MCF 10A (cell line): ENCODE measurements around the gene DUSP9. TPM values are rescaled to one million over a fixed set of nuclear protein-coding genes. Genes with fewer than 3 reads are reported as not detected.

Experiments
- BruUV-seq: library from RNA; stranded (reverse); fragments of 400-500 nt; replicated peaks from 2 replicates; lab custom pipeline; 2021; lab: Mats Ljungman, UMichigan
- CTCF ChIA-PET: fragments of 300-600 bp; sonication (Branson Sonifier 250); formaldehyde crosslinking; extraction: SDS; loops from one replicate; lab custom pipeline; 2021; ENCODE audit warnings: antibody characterized with exemption, inconsistent platforms; lab: Yijun Ruan, JAX
- POLR2A ChIA-PET: fragments of 300-600, 350-650 bp; sonication (Branson Sonifier 250); formaldehyde crosslinking; extraction: SDS; loops from one replicate; lab custom pipeline; 2020; ENCODE audit warnings: antibody characterized with exemption, inconsistent platforms; lab: Yijun Ruan, JAX
- DNase-seq: peaks from one replicate; pipeline ENCODE4 v3.0.0-alpha.2; 2018; ENCODE audit not compliant: unreplicated experiment
- H3K27ac Mint-ChIP-seq: one replicate; pipeline ENCODE4 v1.8.0; 2022; ENCODE audit warnings: mild to moderate bottlenecking, low read depth, mixed read lengths; ENCODE audit not compliant: unreplicated experiment
- H3K27me3 Mint-ChIP-seq: one replicate; pipeline ENCODE4 v1.8.0; 2022; ENCODE audit warnings: mixed read lengths; ENCODE audit not compliant: insufficient read depth, unreplicated experiment
- H3K36me3 Mint-ChIP-seq: one replicate; pipeline ENCODE4 v1.8.0; 2022; ENCODE audit warnings: mild to moderate bottlenecking, moderate library complexity, mixed read lengths; ENCODE audit not compliant: insufficient read depth, unreplicated experiment
- H3K4me1 Mint-ChIP-seq: one replicate; pipeline ENCODE4 v1.8.0; 2022; ENCODE audit warnings: mixed read lengths; ENCODE audit not compliant: insufficient read depth, unreplicated experiment
- H3K4me3 Mint-ChIP-seq: one replicate; pipeline ENCODE4 v1.8.0; 2022; ENCODE audit warnings: mild to moderate bottlenecking, moderate library complexity, mixed read lengths; ENCODE audit not compliant: unreplicated experiment
- H3K9me3 Mint-ChIP-seq: one replicate; pipeline ENCODE4 v1.8.0; 2022; ENCODE audit warnings: mixed read lengths; ENCODE audit not compliant: unreplicated experiment
- intact Hi-C: fragments of 100-400 bp; cut with micrococcal nuclease; formaldehyde crosslinking; loops from 2 replicates; pipeline ENCODE4 v1.14.1; 2022
- total RNA-seq: library from RNA; stranded (reverse); gene quantifications from 2 replicates; pipeline ENCODE4 v1.2.3, GENCODE V29; 2022
- TF ChIP-seq, protein P1 (sequence below): fragments of 200-600 bp; IDR thresholded peaks from one replicate; pipeline ENCODE4 v1.8.0; 2022; ENCODE audit warnings: antibody characterized with exemption, mild to moderate bottlenecking; ENCODE audit not compliant: unreplicated experiment

Gene DUSP9
- total RNA-seq, 1 experiment from 2014 or later, result not detected

DNA sequence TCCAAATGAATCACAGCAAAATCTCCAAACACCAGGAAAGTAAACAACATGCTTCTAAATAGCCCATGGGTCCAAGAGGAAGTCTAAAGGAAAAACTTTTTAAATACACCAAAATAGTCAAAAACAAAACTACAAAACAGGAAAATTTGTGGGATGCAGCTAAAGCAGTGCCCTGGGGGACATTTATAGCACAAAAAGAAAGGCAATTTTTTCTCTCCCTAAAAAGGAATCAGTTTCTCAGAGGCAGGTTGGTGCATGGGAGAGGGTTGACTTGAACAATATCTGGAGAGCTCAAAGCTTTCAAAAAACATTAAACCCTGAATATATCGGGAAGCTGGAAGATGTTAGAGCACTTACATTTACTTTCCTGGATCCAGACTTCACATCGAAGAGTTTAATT is 15.7 kb upstream of the DUSP9 start:
- H3K27ac Mint-ChIP-seq, result no peak overlapping the region
- TF ChIP-seq, protein P1, sequence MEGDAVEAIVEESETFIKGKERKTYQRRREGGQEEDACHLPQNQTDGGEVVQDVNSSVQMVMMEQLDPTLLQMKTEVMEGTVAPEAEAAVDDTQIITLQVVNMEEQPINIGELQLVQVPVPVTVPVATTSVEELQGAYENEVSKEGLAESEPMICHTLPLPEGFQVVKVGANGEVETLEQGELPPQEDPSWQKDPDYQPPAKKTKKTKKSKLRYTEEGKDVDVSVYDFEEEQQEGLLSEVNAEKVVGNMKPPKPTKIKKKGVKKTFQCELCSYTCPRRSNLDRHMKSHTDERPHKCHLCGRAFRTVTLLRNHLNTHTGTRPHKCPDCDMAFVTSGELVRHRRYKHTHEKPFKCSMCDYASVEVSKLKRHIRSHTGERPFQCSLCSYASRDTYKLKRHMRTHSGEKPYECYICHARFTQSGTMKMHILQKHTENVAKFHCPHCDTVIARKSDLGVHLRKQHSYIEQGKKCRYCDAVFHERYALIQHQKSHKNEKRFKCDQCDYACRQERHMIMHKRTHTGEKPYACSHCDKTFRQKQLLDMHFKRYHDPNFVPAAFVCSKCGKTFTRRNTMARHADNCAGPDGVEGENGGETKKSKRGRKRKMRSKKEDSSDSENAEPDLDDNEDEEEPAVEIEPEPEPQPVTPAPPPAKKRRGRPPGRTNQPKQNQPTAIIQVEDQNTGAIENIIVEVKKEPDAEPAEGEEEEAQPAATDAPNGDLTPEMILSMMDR, result no peak
- no peak overlapping the region for H3K4me3 Mint-ChIP-seq
- peaks cover 44% of the 10 kb centered on the region for H3K27me3 Mint-ChIP-seq
- no peak for DNase-seq
- CTCF ChIA-PET, result interaction anchor here (1.0 to 1.4 kb wide), 2 partner anchors 11 to 14 kb away, joined by 4 to 5 read pairs; no protein-coding TSS in a partner anchor
- H3K36me3 Mint-ChIP-seq, result no peaks in the 10 kb centered on the region
- peaks cover 11% of the 10 kb centered on the region for H3K9me3 Mint-ChIP-seq
- POLR2A ChIA-PET, result no interaction called here
- no TSS peak for BruUV-seq
- intact Hi-C loops, result no loop called here
- no peaks in the 10 kb centered on the region for H3K4me1 Mint-ChIP-seq

DNA sequence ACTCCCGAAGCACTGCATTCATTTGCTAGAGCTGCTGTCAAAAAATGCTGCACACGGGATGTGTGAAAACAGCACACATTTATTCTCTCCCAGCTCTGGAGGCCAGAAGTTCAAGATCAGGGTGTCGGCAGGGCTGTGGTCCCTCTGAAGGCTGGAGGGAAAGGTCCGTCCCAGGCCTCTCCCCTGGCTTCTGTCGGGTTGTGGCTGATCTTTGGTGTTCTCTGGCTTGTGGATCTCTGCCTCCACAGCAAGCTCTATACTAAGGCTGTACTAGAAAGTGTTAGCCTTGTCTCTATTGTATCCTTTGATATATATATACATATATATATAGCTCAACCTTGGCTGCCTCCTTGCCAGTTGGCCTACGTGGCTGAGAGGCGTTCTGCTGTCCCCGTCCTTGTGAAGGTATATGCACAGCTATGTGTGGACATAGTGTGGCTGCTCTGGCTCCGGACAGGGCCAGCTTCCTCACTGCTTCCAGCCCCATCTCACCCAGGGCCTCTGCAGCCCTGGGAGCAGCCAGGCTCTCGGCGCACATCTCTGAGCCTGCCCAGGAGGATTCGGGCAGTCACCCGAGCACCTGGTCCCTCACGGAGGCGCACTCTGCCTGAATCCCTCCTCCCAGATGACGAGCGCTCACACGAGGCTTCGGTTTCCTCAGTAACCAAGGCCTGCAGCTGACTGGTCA is 15.0 kb upstream of the DUSP9 start:
- TF ChIP-seq, protein P1, result no peak
- DNase-seq, result no peak
- Mint-ChIP-seq H3K36me3 (no peaks in the 10 kb centered on the region), H3K27me3 (peaks cover 44% of the 10 kb centered on the region), H3K27ac (no peak overlapping the region), H3K9me3 (peaks cover 11% of the 10 kb centered on the region), H3K4me1 (no peaks in the 10 kb centered on the region), H3K4me3 (no peak overlapping the region)
- BruUV-seq, result no TSS peak
- CTCF ChIA-PET, result interaction anchor here (1.0 to 1.4 kb wide), 2 partner anchors 10 to 13 kb away, joined by 4 to 5 read pairs; no protein-coding TSS in a partner anchor
- POLR2A ChIA-PET, result no interaction called here
- intact Hi-C loops, result no loop called here

DNA sequence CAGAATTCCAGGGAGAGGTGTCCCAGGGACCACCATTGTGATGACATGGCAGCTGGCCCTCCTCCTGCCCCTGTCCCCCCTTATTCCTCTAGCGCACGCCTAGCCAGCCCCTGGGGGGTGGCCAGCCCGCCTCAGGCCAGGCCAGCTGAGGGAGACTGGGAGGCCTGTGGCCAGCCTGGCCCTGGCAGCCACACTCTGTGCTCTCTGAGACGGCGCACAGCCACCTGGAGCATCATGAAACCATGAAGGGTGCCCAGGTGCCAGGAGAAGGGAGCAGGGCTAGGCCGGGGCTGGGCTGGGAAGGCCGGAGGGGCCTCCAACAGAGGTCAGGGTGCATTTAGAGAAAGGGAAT is 14.4 kb upstream of the DUSP9 start:
- TF ChIP-seq, protein P1, result no peak
- Mint-ChIP-seq H3K4me1 (no peaks in the 10 kb centered on the region), H3K27me3 (peaks cover 44% of the 10 kb centered on the region), H3K4me3 (no peak overlapping the region), H3K36me3 (no peaks in the 10 kb centered on the region), H3K27ac (no peak overlapping the region), H3K9me3 (peaks cover 11% of the 10 kb centered on the region)
- no peak for DNase-seq
- ChIA-PET CTCF (interaction anchor here (1.0 to 1.4 kb wide), 2 partner anchors 10 to 12 kb away, joined by 4 to 5 read pairs; no protein-coding TSS in a partner anchor), POLR2A (no interaction called here)
- intact Hi-C loops, result no loop called here
- BruUV-seq, result no TSS peak

DNA sequence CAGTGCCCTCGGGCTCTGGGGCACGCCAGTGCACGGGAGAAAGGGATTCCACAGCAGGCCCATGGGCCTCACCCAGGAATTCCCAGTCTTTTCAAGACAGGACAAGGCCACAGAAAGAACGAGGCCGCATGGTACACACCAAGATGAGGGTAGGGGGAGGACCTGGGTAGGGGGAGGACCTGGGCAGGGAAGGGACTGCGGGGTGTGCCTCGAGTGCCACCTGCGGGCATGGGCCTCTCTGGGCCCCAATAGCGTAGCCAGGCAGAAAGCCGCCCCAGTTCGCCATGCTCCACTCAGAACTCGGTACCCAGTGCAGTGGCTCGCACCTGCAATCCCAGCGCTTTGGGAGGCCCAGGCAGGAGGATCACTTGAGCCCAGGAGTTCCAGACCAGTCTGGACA is 14.0 kb upstream of the DUSP9 start:
- peaks cover 44% of the 10 kb centered on the region for H3K27me3 Mint-ChIP-seq
- H3K36me3 Mint-ChIP-seq, result no peaks in the 10 kb centered on the region
- POLR2A ChIA-PET, result no interaction called here
- intact Hi-C loops, result no loop called here
- TF ChIP-seq, protein P1, result no peak
- no peaks in the 10 kb centered on the region for H3K4me1 Mint-ChIP-seq
- CTCF ChIA-PET, result no interaction called here
- H3K9me3 Mint-ChIP-seq, result peaks cover 11% of the 10 kb centered on the region
- DNase-seq, result no peak
- no TSS peak for BruUV-seq
- no peak overlapping the region for H3K4me3 Mint-ChIP-seq
- no peak overlapping the region for H3K27ac Mint-ChIP-seq
